HG03025 (cell line): ENCODE data around the gene HOXA9.

ENCODE experiments used
- ATAC-seq: cut with Tn5 transposase; IDR thresholded peaks from one replicate; pipeline ENCODE4 v1.9.1; 2021; ENCODE audit warnings: mild to moderate bottlenecking, moderate library complexity; ENCODE audit not compliant: unreplicated experiment, low FRiP score

Gene HOXA9

GRCh38 chr7:27165089-27165995 lies at the start of gene HOXA9:
HOXA9 (minus strand) TSS chr7:27165537; CDS start chr7:27165457, 80 bp downstream.
- no peak for ATAC-seq

- no peak for ATAC-seq
Measured at GRCh38 chr7:27214239-27214950, 49.1 kb upstream of the HOXA9 start.

GRCh38 chr7:27213433-27214238 lies 48.3 kb upstream of the HOXA9 start:
- ATAC-seq, result no peak

- no peak for ATAC-seq
Measured at GRCh38 chr7:27212497-27213432, 47.4 kb upstream of the HOXA9 start.

- no peak for ATAC-seq
Measured at GRCh38 chr7:27211764-27212204, 46.4 kb upstream of the HOXA9 start.

- ATAC-seq, result no peak
Measured at GRCh38 chr7:27211084-27211446, 45.7 kb upstream of the HOXA9 start.

- no peak for ATAC-seq
Measured at GRCh38 chr7:27210441-27211083, 45.2 kb upstream of the HOXA9 start.

GRCh38 chr7:27209933-27210440 lies 44.6 kb upstream of the HOXA9 start:
- ATAC-seq, result no peak

GRCh38 chr7:27208998-27209397 lies 43.7 kb upstream of the HOXA9 start:
- no peak for ATAC-seq

- ATAC-seq, result no peak
Measured at GRCh38 chr7:27207348-27207985, 42.1 kb upstream of the HOXA9 start.

GRCh38 chr7:27205325-27206280 lies 40.3 kb upstream of the HOXA9 start:
- ATAC-seq, result no peak

- no peak for ATAC-seq
Measured at GRCh38 chr7:27204851-27205322, 39.5 kb upstream of the HOXA9 start.

GRCh38 chr7:27203964-27204594 lies 38.7 kb upstream of the HOXA9 start:
- ATAC-seq, result no peak

- no peak for ATAC-seq
Measured at GRCh38 chr7:27203365-27203953, 38.1 kb upstream of the HOXA9 start.

- ATAC-seq, result no peak
Measured at GRCh38 chr7:27202862-27203134, 37.5 kb upstream of the HOXA9 start.

- ATAC-seq, result no peak
Measured at GRCh38 chr7:27202018-27202861, 36.9 kb upstream of the HOXA9 start.
